HepG2 (cell line): ENCODE data around the gene MLYCD. TPM values are rescaled to one million over a fixed set of nuclear protein-coding genes. Genes with fewer than 3 reads are reported as not detected.

Source experiments
- AGO1 ChIP-seq: fragments of 200-400 bp; formaldehyde crosslinking; IDR thresholded peaks from 2 replicates; pipeline ENCODE4 v1.6.1; 2017; ENCODE audit warnings: mild to moderate bottlenecking, low read depth, low read length, moderate library complexity; ENCODE audit not compliant: poor library complexity, severe bottlenecking
- ARNT ChIP-seq: fragments of 450-650 bp; IDR thresholded peaks from 2 replicates; pipeline ENCODE4 v1.6.1; 2017
- HCFC1 ChIP-seq: fragments of 150-350 bp; IDR thresholded peaks from 2 replicates; pipeline ENCODE4 v1.6.1; 2014; ENCODE audit warnings: low read depth, low read length
- KLF13 ChIP-seq: sonication (generic); formaldehyde crosslinking; IDR thresholded peaks from 2 replicates; pipeline ENCODE4 v1.4.0; 2020; ENCODE audit warnings: mild to moderate bottlenecking, missing genetic modification reagents
- MAZ ChIP-seq, 2 experiments: sonication (generic) in 1 of 2; formaldehyde crosslinking in 1 of 2; IDR thresholded peaks; 2 replicates each; pipeline versions ENCODE4 v1.5.0 to v1.6.1; 2012 to 2020; ENCODE audit warnings: low read depth in 2 of 2, mild to moderate bottlenecking in 2 of 2, borderline replicate concordance in 1 of 2, improper control_type of control experiment in 1 of 2, low read length in 1 of 2, missing genetic modification reagents in 1 of 2, moderate library complexity in 1 of 2
- PHF8 ChIP-seq: sonication (generic); formaldehyde crosslinking; IDR thresholded peaks from 2 replicates; pipeline ENCODE4 v1.5.0; 2020; ENCODE audit warnings: missing genetic modification reagents
- PRMT3 ChIP-seq: sonication (generic); formaldehyde crosslinking; IDR thresholded peaks from 2 replicates; pipeline ENCODE4 v1.8.1; 2022; ENCODE audit warnings: low read depth, mild to moderate bottlenecking, moderate library complexity, missing genetic modification reagents, borderline replicate concordance
- PRPF4 ChIP-seq: fragments of 200-400 bp; formaldehyde crosslinking; IDR thresholded peaks from 2 replicates; pipeline ENCODE4 v1.6.1; 2016; ENCODE audit warnings: low read length, low read depth; ENCODE audit not compliant: poor library complexity, severe bottlenecking
- RORA ChIP-seq: sonication (generic); formaldehyde crosslinking; IDR thresholded peaks from 2 replicates; pipeline ENCODE4 v1.5.0; 2020; ENCODE audit warnings: mild to moderate bottlenecking, missing genetic modification reagents, moderate library complexity
- SIX4 ChIP-seq: sonication (generic); formaldehyde crosslinking; IDR thresholded peaks from 2 replicates; pipeline ENCODE4 v1.4.0; 2020; ENCODE audit warnings: missing genetic modification reagents
- ZFP62 ChIP-seq: sonication (generic); formaldehyde crosslinking; IDR thresholded peaks from 2 replicates; pipeline ENCODE4 v1.4.0; 2020; ENCODE audit warnings: missing genetic modification reagents
- ZNF260 ChIP-seq: sonication (generic); formaldehyde crosslinking; IDR thresholded peaks from 2 replicates; pipeline ENCODE4 v1.4.0; 2020; ENCODE audit warnings: missing genetic modification reagents, low read depth, mild to moderate bottlenecking, borderline replicate concordance
- ZNF431 ChIP-seq: sonication (generic); formaldehyde crosslinking; IDR thresholded peaks from 2 replicates; pipeline ENCODE4 v1.9.0; 2022; ENCODE audit warnings: missing genetic modification reagents, low read depth, mild to moderate bottlenecking, borderline replicate concordance
- ZNF432 ChIP-seq: sonication (generic); formaldehyde crosslinking; IDR thresholded peaks from 2 replicates; pipeline ENCODE4 v1.5.0; 2020; ENCODE audit warnings: missing genetic modification reagents, mild to moderate bottlenecking, borderline replicate concordance
- ZNF75D ChIP-seq: sonication (generic); formaldehyde crosslinking; IDR thresholded peaks from 2 replicates; pipeline ENCODE4 v1.8.1; 2023; ENCODE audit warnings: missing genetic modification reagents, mild to moderate bottlenecking, borderline replicate concordance
- polyA plus RNA-seq, 8 experiments: library from polyadenylated mRNA; depleted of rRNA in 3 of 8; stranded (reverse) in 7 of 8; unstranded in 1 of 8; fragments of >200 nt; fragmentation: Illumina TruSeq in 4 of 8; extraction: Trizol in 4 of 8; gene quantifications; 2 replicates each; pipeline versions ENCODE4 v1.2.1 to v1.2.3, GENCODE V29; 2011 to 2016; ENCODE audit warnings: low read depth in 4 of 8, missing spikeins in 1 of 8, mixed read lengths in 1 of 8; ENCODE audit not compliant: insufficient read depth in 1 of 8
- total RNA-seq, 5 experiments: library from RNA; depleted of rRNA; stranded (reverse); fragments of >200 nt; fragmentation: Illumina TruSeq; extraction: Trizol; gene quantifications; 2 replicates each; pipeline ENCODE4 v1.2.3, GENCODE V29; 2016; ENCODE audit warnings: low read depth in 1 of 5
- TF ChIP-seq, protein P1 (sequence below): sonication (generic); formaldehyde crosslinking; IDR thresholded peaks from 2 replicates; pipeline ENCODE4 v1.4.0; 2020; ENCODE audit warnings: low read depth, mild to moderate bottlenecking, missing genetic modification reagents
- TF ChIP-seq, protein P2 (sequence below): sonication (generic); formaldehyde crosslinking; IDR thresholded peaks from 2 replicates; pipeline ENCODE4 v1.5.0; 2020; ENCODE audit warnings: missing genetic modification reagents, mild to moderate bottlenecking, borderline replicate concordance
- TF ChIP-seq, protein P3 (sequence below): sonication (generic); formaldehyde crosslinking; IDR thresholded peaks from 2 replicates; pipeline ENCODE4 v1.5.0; 2020; ENCODE audit warnings: mild to moderate bottlenecking, missing genetic modification reagents, borderline replicate concordance
- TF ChIP-seq, protein P4 (sequence below): sonication (generic); formaldehyde crosslinking; IDR thresholded peaks from 2 replicates; pipeline ENCODE4 v1.5.1; 2020; ENCODE audit warnings: missing genetic modification reagents, mild to moderate bottlenecking, borderline replicate concordance
- TF ChIP-seq, protein P5 (sequence below): sonication (generic); formaldehyde crosslinking; IDR thresholded peaks from 2 replicates; pipeline ENCODE4 v1.8.1; 2023; ENCODE audit warnings: mild to moderate bottlenecking, moderate library complexity, missing genetic modification reagents

MLYCD gene
- total and polyA plus RNA-seq, 2 of the 13 experiments (the other 11 are each of a cell fraction or from before 2014, with no cell fraction given): 1.8 to 4.0 TPM

DNA sequence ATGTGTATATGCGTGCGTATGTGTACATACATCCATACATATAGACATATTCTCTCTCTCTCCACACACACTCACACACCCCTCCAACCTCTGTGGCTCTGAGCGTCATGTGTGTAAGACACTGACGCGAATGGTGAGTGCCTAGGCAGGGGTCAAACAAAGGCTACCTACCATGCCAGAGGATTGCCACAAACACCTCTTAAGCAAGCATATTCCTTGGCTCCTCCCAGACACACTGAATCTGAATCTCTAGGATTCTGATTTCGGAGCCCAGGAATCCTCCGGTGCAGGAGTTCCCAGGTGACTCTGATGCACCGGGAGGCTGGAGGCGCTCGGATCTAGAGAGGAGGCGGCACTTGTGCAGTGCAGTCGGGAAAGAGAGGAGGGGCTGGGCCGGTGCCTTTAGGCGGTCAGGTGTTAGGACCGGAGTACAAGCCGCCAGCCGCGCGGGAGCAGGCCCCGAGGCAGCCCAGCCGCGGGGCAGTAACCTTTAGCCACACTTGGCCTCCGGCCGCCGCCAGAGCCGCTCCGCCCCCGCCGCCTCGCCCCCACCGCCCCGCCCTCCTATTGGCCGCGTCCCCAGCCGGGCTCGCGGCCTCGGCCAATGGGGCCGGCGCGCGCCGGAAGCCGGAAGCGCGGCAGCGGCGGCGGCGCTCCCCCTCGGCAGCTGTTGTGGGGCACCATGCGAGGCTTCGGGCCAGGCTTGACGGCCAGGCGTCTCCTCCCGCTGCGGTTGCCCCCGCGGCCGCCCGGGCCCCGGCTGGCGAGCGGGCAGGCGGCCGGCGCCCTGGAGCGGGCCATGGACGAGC is at the start of gene MLYCD (continued):
- TF ChIP-seq, protein P1, sequence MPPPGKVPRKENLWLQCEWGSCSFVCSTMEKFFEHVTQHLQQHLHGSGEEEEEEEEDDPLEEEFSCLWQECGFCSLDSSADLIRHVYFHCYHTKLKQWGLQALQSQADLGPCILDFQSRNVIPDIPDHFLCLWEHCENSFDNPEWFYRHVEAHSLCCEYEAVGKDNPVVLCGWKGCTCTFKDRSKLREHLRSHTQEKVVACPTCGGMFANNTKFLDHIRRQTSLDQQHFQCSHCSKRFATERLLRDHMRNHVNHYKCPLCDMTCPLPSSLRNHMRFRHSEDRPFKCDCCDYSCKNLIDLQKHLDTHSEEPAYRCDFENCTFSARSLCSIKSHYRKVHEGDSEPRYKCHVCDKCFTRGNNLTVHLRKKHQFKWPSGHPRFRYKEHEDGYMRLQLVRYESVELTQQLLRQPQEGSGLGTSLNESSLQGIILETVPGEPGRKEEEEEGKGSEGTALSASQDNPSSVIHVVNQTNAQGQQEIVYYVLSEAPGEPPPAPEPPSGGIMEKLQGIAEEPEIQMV (CRISPR knock-in tag): no peak
- no peak for TF ChIP-seq ZNF432
- TF ChIP-seq ZNF260: no peak
- TF ChIP-seq PRMT3 (CRISPR knock-in tag): no peak
- TF ChIP-seq HCFC1: 0 out of 2 replicates have a peak, but pooled peaks have one; percentile 20
- peak; percentile 51 for TF ChIP-seq PHF8 (CRISPR knock-in tag)
- TF ChIP-seq RORA (CRISPR knock-in tag): no peak
- no peak for TF ChIP-seq ARNT
- no peak for TF ChIP-seq ZNF75D (CRISPR knock-in tag)
- TF ChIP-seq, protein P2, sequence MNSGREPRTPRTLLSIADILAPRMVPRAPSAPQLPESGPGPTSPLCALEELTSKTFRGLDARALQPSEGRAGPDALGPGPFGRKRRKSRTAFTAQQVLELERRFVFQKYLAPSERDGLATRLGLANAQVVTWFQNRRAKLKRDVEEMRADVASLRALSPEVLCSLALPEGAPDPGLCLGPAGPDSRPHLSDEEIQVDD (CRISPR knock-in tag): no peak
- TF ChIP-seq, protein P3, sequence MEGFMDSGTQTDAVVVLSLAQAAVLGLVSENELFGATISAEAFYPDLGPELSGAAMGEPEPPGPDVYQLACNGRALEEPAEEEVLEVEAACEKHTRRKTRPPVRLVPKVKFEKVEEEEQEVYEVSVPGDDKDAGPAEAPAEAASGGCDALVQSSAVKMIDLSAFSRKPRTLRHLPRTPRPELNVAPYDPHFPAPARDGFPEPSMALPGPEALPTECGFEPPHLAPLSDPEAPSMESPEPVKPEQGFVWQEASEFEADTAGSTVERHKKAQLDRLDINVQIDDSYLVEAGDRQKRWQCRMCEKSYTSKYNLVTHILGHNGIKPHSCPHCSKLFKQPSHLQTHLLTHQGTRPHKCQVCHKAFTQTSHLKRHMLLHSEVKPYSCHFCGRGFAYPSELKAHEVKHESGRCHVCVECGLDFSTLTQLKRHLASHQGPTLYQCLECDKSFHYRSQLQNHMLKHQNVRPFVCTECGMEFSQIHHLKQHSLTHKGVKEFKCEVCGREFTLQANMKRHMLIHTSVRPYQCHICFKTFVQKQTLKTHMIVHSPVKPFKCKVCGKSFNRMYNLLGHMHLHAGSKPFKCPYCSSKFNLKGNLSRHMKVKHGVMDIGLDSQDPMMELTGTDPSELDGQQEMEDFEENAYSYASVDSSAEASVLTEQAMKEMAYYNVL (CRISPR knock-in tag): no peak
- TF ChIP-seq PRPF4: no peak
- TF ChIP-seq ZFP62 (CRISPR knock-in tag): no peak
- TF ChIP-seq KLF13: no peak
- TF ChIP-seq, protein P4, sequence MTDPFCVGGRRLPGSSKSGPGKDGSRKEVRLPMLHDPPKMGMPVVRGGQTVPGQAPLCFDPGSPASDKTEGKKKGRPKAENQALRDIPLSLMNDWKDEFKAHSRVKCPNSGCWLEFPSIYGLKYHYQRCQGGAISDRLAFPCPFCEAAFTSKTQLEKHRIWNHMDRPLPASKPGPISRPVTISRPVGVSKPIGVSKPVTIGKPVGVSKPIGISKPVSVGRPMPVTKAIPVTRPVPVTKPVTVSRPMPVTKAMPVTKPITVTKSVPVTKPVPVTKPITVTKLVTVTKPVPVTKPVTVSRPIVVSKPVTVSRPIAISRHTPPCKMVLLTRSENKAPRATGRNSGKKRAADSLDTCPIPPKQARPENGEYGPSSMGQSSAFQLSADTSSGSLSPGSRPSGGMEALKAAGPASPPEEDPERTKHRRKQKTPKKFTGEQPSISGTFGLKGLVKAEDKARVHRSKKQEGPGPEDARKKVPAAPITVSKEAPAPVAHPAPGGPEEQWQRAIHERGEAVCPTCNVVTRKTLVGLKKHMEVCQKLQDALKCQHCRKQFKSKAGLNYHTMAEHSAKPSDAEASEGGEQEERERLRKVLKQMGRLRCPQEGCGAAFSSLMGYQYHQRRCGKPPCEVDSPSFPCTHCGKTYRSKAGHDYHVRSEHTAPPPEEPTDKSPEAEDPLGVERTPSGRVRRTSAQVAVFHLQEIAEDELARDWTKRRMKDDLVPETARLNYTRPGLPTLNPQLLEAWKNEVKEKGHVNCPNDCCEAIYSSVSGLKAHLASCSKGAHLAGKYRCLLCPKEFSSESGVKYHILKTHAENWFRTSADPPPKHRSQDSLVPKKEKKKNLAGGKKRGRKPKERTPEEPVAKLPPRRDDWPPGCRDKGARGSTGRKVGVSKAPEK (CRISPR knock-in tag): no peak
- TF ChIP-seq AGO1: no peak
- TF ChIP-seq, protein P5, sequence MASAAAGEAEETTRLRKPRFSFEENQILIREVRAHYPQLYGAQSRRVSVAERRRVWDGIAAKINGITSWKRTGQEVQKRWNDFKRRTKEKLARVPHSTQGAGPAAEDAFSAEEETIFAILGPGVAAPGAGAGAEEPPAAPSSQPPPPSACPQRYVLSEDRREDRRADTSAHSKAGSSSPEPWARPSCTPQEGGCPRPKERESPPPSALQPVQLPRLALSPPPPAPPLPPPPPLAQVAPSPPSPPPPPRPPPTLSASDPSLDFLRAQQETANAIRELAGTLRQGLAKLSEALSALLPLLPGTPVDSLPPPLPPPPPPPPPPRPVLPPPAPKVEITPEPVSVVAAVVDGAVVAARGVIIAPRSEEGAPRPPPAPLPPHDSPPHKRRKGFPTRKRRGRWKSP (CRISPR knock-in tag): no peak
- TF ChIP-seq ZNF431: peak; percentile 38; the same call in 1 of the 2 replicates
- TF ChIP-seq MAZ (IDR thresholded peaks at IDR 0.05; ENCODE audit: borderline replicate concordance, low read depth, low read length): peak; percentile 43; the same call in 1 of the 2 replicates
- TF ChIP-seq MAZ (CRISPR knock-in tag; IDR thresholded peaks at IDR 0.05; ENCODE audit: low read depth): 0 out of 2 replicates have a peak, but pooled peaks have one; percentile 50
- TF ChIP-seq SIX4 (CRISPR knock-in tag): no peak
